Esophagus squamous epithelium (tissue), 4 donors: ENCODE data around the gene BCL2L15.

Experiments used
- CTCF ChIP-seq, 6 experiments: fragments of 450-650 bp in 4 of 6; fragments of 200-600 bp in 2 of 6; sonication (generic) in 2 of 6; IDR thresholded peaks; one replicate each; pipeline ENCODE4 v1.5.1; 2016 to 2019; ENCODE audit warnings: antibody characterized with exemption in 6 of 6, mild to moderate bottlenecking in 4 of 6, moderate library complexity in 4 of 6
- POLR2A ChIP-seq, 4 donors: fragments of 450-650 bp; IDR thresholded peaks; one replicate each; pipeline ENCODE4 v1.6.1; 2017; ENCODE audit warnings: antibody characterized with exemption in 4 of 4, mild to moderate bottlenecking in 4 of 4, moderate library complexity in 3 of 4

- TF ChIP-seq POLR2A (IDR thresholded peaks at IDR 0.05) (no peak), CTCF (IDR thresholded peaks at IDR 0.05) (peak in 1 of 6 experiments; percentile 23)
Measured at GRCh38 chr1:113874012-113874879, 13.1 kb downstream of the BCL2L15 start.
